Tracheal epithelial cell (primary cell): ENCODE measurements around the gene CDO1. TPM values are rescaled to one million over a fixed set of nuclear protein-coding genes. Genes with fewer than 3 reads are reported as not detected.

Experiments used
- total RNA-seq: library from RNA; depleted of rRNA; stranded (reverse); fragments of >200 nt; gene quantifications from 2 replicates; pipeline ENCODE4 v1.2.1, GENCODE V29; 2014

Gene CDO1
- 0.24 TPM in 1 of 2 replicates, not detected in the other for total RNA-seq

DNA sequence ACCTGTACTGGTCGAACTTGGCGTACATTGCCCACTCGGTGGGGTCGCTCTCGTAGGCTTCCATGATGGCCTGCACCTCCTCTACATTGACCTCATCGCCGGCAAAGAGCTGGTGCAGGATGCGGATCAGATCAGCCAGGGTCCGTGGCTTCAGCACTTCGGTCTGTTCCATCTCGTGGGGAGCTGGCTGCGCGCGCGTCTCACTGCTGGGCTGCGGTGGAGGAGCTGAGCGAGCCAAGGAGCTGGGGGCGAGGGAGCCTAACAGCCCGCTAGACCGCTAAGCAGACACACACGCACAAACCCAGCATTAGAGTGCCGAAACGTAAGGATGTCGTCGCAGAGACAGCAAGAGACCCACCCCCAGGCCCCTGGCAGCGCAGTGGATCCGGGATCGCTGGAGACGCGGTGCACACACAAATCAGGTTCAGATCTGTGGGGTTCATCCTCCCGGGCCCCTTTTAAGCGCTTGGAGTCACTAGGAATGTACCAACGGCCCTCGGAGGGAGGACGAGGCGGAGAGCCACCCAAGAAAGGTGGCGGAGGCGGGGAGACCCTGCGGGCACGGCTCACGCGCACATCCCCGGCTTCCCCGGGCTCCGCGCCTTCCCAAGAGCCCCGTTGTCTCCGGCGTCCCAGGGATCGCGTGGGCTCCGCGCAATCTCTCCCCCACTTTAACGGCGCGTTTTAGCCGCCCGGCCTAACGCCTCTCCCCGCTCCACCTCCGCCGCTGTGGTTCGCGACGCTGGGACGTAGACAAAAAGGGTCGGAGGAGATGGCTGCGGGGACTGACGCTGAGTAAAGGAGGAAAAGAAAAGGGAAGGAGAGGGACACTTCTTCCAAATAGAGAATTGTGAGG, at the start of gene CDO1:
CDO1 (minus strand) TSS at position 434 of the 856 bp plus-strand sequence; CDS start at position 172, 262 bp downstream.

DNA sequence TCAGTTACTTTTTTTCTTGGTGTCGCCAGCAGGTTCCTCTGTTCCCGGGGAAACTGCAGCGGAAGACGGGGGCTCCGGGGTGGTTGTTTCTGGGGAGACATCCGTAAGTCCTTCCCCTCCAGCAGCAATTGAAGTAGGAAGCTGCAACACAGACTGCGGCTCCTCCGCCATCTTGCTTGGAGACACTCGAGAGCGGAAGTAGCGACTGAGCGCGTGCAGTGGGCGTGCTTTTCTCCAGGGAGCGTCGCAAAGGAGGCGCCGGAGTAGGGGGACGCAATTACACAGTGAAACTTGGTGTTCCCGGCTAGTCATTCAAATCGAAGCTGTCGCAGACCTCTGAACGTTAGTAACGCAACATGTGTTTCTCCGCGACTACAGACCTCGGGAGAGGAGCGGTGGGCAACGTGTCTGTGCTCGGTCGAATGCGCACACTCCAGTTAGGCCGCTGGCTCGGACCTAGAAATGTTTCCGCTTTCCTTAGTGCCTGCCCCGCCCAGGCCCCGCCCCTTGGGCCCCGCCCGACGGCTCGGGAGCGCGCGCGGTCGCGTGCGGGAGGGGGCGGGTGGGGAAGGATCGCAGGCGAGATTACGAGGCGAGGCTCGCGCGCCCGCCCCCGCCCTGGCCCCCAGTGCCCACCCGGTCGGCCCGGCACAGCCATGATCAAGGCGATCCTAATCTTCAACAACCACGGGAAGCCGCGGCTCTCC, 25.1 kb upstream of the CDO1 start, which contains the start of the genes AP3S1 and ATG12:
AP3S1 (plus strand) TSS at position 554 of the 707 bp plus-strand sequence; CDS start at position 657, 103 bp downstream.
ATG12 (minus strand) TSS at position 184 of the 707 bp plus-strand sequence; CDS start at position 171, 13 bp downstream.

Other genes starting within 250 kb of the CDO1 start
- 0.43 and 0.72 TPM in 2 replicates for gene TICAM2, start 214.2 kb downstream of the CDO1 start, total RNA-seq
- 84.8 and 88.9 TPM in 2 replicates for gene TMED7, start 190.6 kb downstream of the CDO1 start, total RNA-seq
- 43.6 and 55.0 TPM in 2 replicates for gene ATG12, start 24.9 kb upstream of the CDO1 start, total RNA-seq
- gene AP3S1, start 25.3 kb upstream of the CDO1 start, total RNA-seq: 83.9 and 103 TPM in 2 replicates
- 0.24 TPM in 1 of 2 replicates, not detected in the other for gene LVRN, start 145.8 kb upstream of the CDO1 start, total RNA-seq
- gene ARL14EPL, start 215.8 kb upstream of the CDO1 start, total RNA-seq: not detected in 2 replicates